GM21423 (cell line): ENCODE results near the gene TREM2.
"Not testable (repeated sequence)": the region's sequence is repeated elsewhere in the genome, so short reads cannot be mapped to it uniquely, and the experiment has no call there.

Experiments used
- ATAC-seq: cut with Tn5 transposase; IDR thresholded peaks from one replicate; pipeline ENCODE4 v1.9.1; 2021; ENCODE audit warnings: mild to moderate bottlenecking, moderate library complexity; ENCODE audit not compliant: unreplicated experiment

TREM2 gene

GRCh38 chr6:41156001-41156400 lies 6.9 kb downstream of the TREM2 start:
- no peak for ATAC-seq

GRCh38 chr6:41155132-41155805 lies 7.6 kb downstream of the TREM2 start:
- ATAC-seq = no peak

GRCh38 chr6:41153992-41154625 lies 8.8 kb downstream of the TREM2 start, which contains the start of gene TREML1:
Gene TREML1 (minus strand): TSS chr6:41154347. CDS start chr6:41154288, 59 bp downstream.
- ATAC-seq = no peak

GRCh38 chr6:41153451-41153850 lies 9.5 kb downstream of the TREM2 start:
- no peak for ATAC-seq

GRCh38 chr6:41150671-41151070 lies 12.2 kb downstream of the TREM2 start:
- no peak for ATAC-seq

GRCh38 chr6:41147917-41148316 lies 15.0 kb downstream of the TREM2 start:
- ATAC-seq = no peak

GRCh38 chr6:41136911-41137310 lies 26.0 kb downstream of the TREM2 start:
- ATAC-seq = no peak

GRCh38 chr6:41135062-41135832 lies 27.7 kb downstream of the TREM2 start:
- ATAC-seq = no peak

GRCh38 chr6:41132254-41132653 lies 30.7 kb downstream of the TREM2 start:
- no peak for ATAC-seq

GRCh38 chr6:41125282-41125681 lies 37.6 kb downstream of the TREM2 start:
- ATAC-seq = no peak

GRCh38 chr6:41122918-41123317 lies 40.0 kb downstream of the TREM2 start:
- ATAC-seq = no peak

- ATAC-seq = no peak
Observed at GRCh38 chr6:41122373-41122772, 40.5 kb downstream of the TREM2 start.

- no peak for ATAC-seq
Observed at GRCh38 chr6:41120058-41120457, 42.9 kb downstream of the TREM2 start.

- no peak for ATAC-seq
Observed at GRCh38 chr6:41119508-41119907, 43.4 kb downstream of the TREM2 start.

- ATAC-seq = not testable (repeated sequence)
Observed at GRCh38 chr6:41115027-41115426, 47.9 kb downstream of the TREM2 start.

GRCh38 chr6:41111017-41111416 lies 51.9 kb downstream of the TREM2 start:
- ATAC-seq = no peak
